Loucy (cell line): ENCODE results near the gene SAG.
A peak's percentile ranks its signal among the peaks of the same experiment; 100 is the strongest.

Experiments
- H2AFZ ChIP-seq: fragments of 200-600 bp; sonication (generic); 2 replicates; pipeline ENCODE4 v1.6.0; 2016; ENCODE audit warnings: antibody characterized with exemption, mild to moderate bottlenecking, low read length, moderate library complexity
- H3F3A ChIP-seq: fragments of 200-600 bp; 2 replicates; pipeline ENCODE4 v1.6.0; 2016; ENCODE audit warnings: antibody characterized with exemption, low read depth, mild to moderate bottlenecking
- H3K27me3 ChIP-seq: fragments of 200-600 bp; sonication (generic); 2 replicates; pipeline ENCODE4 v1.6.1; 2014; ENCODE audit warnings: low read length, mild to moderate bottlenecking; ENCODE audit not compliant: insufficient read depth, poor library complexity, severe bottlenecking
- H3K36me3 ChIP-seq: fragments of 200-600 bp; sonication (generic); 2 replicates; pipeline ENCODE4 v1.6.1; 2016; ENCODE audit warnings: low read length; ENCODE audit not compliant: insufficient read depth
- H3K4me1 ChIP-seq: fragments of 200-600 bp; sonication (generic); 2 replicates; pipeline ENCODE4 v1.5.1; 2014; ENCODE audit warnings: low read length, mild to moderate bottlenecking; ENCODE audit not compliant: insufficient read depth, poor library complexity, severe bottlenecking
- H3K4me2 ChIP-seq: fragments of 200-600 bp; sonication (generic); 2 replicates; pipeline ENCODE4 v1.6.0; 2014; ENCODE audit warnings: antibody characterized with exemption, low read length, low read depth, mild to moderate bottlenecking; ENCODE audit not compliant: poor library complexity, severe bottlenecking
- H3K4me3 ChIP-seq: fragments of 200-600 bp; sonication (generic); 2 replicates; pipeline ENCODE4 v1.5.1; 2014; ENCODE audit warnings: low read length, mild to moderate bottlenecking, mixed read lengths; ENCODE audit not compliant: poor library complexity, severe bottlenecking
- H3K79me2 ChIP-seq: fragments of 200-600 bp; sonication (generic); 2 replicates; pipeline ENCODE4 v1.6.1; 2014; ENCODE audit warnings: low read length; ENCODE audit not compliant: insufficient read depth
- H3K9ac ChIP-seq: fragments of 200-600 bp; sonication (generic); 2 replicates; pipeline ENCODE4 v1.6.0; 2014; ENCODE audit warnings: mild to moderate bottlenecking, low read depth, low read length, moderate library complexity; ENCODE audit not compliant: poor library complexity, severe bottlenecking
- H3K9me2 ChIP-seq: fragments of 200-600 bp; sonication (generic); replicated peaks from 2 replicates; pipeline ENCODE4 v1.6.1; 2016; ENCODE audit warnings: low read depth, low read length, mixed read lengths
- H3K9me3 ChIP-seq: fragments of 200-600 bp; sonication (generic); 2 replicates; pipeline ENCODE4 v1.6.1; 2014; ENCODE audit warnings: mild to moderate bottlenecking, antibody characterized with exemption, low read length, low read depth; ENCODE audit not compliant: insufficient read depth
- H4K20me1 ChIP-seq: fragments of 200-600 bp; sonication (generic); 2 replicates; pipeline ENCODE4 v1.6.0; 2014; ENCODE audit warnings: antibody characterized with exemption, low read length, mild to moderate bottlenecking; ENCODE audit not compliant: insufficient read depth, poor library complexity, severe bottlenecking
- EZH2phosphoT487 ChIP-seq: fragments of 200-600 bp; IDR thresholded peaks from 2 replicates; pipeline ENCODE4 v1.6.1; 2018; ENCODE audit warnings: antibody characterized with exemption, mild to moderate bottlenecking, moderate library complexity, borderline replicate concordance
- TF ChIP-seq, protein P1 (sequence below): fragments of 200-600 bp; sonication (generic); conservative IDR thresholded peaks from 2 replicates; pipeline ENCODE4 v1.5.1; 2014; ENCODE audit warnings: mild to moderate bottlenecking, antibody characterized with exemption, low read length

SAG gene

GRCh38 chr2:233266481-233266880 lies 41.1 kb upstream of the SAG start:
- Histone ChIP-seq H3K4me1 (peaks cover 40% of the 10 kb centered on the region), H3K4me2 (no peak overlapping the region), H3K4me3 (no peak overlapping the region), H3K36me3 (peaks cover 71% of the 10 kb centered on the region), H3K27me3 (no peaks in the 10 kb centered on the region), H3K9me2 (no peaks in the 10 kb centered on the region), H3K79me2 (peaks cover 16% of the 10 kb centered on the region; the same call in 1 of the 2 replicates), H4K20me1 (peaks cover 7% of the 10 kb centered on the region), H3K9me3 (no peaks in the 10 kb centered on the region), H3F3A (peaks cover 15% of the 10 kb centered on the region; the same call in 1 of the 2 replicates), H3K9ac (no peak overlapping the region), H2AFZ (no peak overlapping the region)
- TF ChIP-seq, protein P1, sequence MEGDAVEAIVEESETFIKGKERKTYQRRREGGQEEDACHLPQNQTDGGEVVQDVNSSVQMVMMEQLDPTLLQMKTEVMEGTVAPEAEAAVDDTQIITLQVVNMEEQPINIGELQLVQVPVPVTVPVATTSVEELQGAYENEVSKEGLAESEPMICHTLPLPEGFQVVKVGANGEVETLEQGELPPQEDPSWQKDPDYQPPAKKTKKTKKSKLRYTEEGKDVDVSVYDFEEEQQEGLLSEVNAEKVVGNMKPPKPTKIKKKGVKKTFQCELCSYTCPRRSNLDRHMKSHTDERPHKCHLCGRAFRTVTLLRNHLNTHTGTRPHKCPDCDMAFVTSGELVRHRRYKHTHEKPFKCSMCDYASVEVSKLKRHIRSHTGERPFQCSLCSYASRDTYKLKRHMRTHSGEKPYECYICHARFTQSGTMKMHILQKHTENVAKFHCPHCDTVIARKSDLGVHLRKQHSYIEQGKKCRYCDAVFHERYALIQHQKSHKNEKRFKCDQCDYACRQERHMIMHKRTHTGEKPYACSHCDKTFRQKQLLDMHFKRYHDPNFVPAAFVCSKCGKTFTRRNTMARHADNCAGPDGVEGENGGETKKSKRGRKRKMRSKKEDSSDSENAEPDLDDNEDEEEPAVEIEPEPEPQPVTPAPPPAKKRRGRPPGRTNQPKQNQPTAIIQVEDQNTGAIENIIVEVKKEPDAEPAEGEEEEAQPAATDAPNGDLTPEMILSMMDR: no peak
- TF ChIP-seq EZH2phosphoT487: no peak

DNA sequence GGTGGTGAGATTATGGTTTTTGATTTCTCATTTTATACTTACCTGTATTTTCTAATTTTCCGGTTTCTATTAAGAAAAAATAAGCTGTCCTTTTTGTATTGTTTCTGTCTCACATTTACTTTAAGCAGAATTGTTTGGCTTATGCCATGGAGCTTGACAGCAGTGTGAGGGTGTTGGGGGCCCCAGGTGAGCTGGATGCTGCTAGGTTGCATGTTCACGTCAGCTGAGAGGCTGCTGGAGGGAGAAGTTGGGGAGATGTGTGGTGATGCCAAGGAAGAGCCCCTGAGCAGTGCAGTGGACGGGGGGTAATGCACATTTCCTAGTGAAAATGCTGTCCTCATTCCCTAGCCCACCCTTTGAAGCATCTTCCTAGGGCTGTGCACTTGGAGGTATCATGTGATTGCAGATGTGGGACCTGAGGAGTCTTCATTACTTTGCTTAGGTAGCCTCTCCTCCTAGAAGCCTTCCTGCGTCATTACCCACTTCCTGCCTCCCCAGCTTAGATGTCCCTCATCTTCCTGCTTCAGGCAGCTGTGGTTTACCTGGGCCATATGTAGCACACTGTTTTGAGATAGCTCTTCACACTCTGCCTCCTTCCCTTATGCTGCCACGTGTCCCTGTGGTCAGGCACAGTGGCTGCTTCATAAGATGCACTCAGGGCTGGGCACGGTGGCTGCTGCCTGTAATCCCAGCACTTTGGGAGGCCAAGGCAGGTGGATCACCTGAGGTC lies 39.9 kb upstream of the SAG start:
- Histone ChIP-seq H3K9me3 (no peaks in the 10 kb centered on the region), H3K9ac (no peak overlapping the region), H2AFZ (no peak overlapping the region), H3K4me1 (peaks cover 43% of the 10 kb centered on the region), H3K9me2 (no peaks in the 10 kb centered on the region), H4K20me1 (no peaks in the 10 kb centered on the region), H3K79me2 (peaks cover 18% of the 10 kb centered on the region; the same call in 1 of the 2 replicates), H3K36me3 (peaks cover 69% of the 10 kb centered on the region), H3K4me2 (peak overlapping the region; percentile 46), H3F3A (peaks cover 15% of the 10 kb centered on the region; the same call in 1 of the 2 replicates), H3K4me3 (peak overlapping the region; percentile 14), H3K27me3 (no peaks in the 10 kb centered on the region)
- no peak for TF ChIP-seq EZH2phosphoT487
- TF ChIP-seq, protein P1: no peak

DNA sequence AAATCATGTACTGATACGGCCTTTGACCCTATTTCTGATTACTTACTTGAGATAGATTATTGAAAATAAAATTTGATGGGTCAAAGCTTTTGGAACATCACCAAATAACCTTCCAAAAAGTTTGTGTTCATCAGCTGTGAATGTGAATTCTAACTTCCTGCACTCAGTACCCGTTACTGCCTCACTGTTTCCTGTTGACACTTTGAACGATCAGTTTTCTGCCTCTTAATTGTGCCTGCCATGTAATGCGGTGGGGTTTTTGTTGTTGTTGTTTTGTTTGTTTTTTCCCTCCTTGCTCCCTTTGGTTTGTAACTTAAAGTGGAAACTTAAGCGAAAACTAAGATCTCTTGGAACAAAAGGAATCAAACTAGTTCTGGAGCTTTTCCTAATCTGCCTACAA lies 37.2 kb upstream of the SAG start:
- Histone ChIP-seq H3K4me2 (peak overlapping the region; percentile 63), H3K4me1 (peaks cover 43% of the 10 kb centered on the region), H2AFZ (no peak overlapping the region), H3K79me2 (0 out of 2 replicates have a peak, but pooled peaks cover 18% of the 10 kb centered on the region), H3K9ac (peak overlapping the region; percentile 17), H3K4me3 (peak overlapping the region; percentile 19), H3K36me3 (peaks cover 71% of the 10 kb centered on the region), H3K9me2 (no peaks in the 10 kb centered on the region), H3K9me3 (no peaks in the 10 kb centered on the region), H3K27me3 (no peaks in the 10 kb centered on the region), H3F3A (peaks cover 15% of the 10 kb centered on the region; the same call in 1 of the 2 replicates), H4K20me1 (no peaks in the 10 kb centered on the region)
- TF ChIP-seq, protein P1: no peak
- no peak for TF ChIP-seq EZH2phosphoT487
